Smooth muscle cell of the brain vasculature (primary cell): ENCODE data around the gene KCNN1.
"Not testable (repeated sequence)": the region's sequence is repeated elsewhere in the genome, so short reads cannot be mapped to it uniquely, and the experiment has no call there.

Experiments used
- DNase-seq: peaks from one replicate; pipeline ENCODE4 v3.0.0-alpha.2; 2012; ENCODE audit warnings: low read depth, low spot score

The KCNN1 gene

GRCh38 chr19:18000915-18001776 is 34.2 kb downstream of the KCNN1 start:
- no peak for DNase-seq

GRCh38 chr19:18001777-18002345 is 35.0 kb downstream of the KCNN1 start:
- no peak for DNase-seq

DNA sequence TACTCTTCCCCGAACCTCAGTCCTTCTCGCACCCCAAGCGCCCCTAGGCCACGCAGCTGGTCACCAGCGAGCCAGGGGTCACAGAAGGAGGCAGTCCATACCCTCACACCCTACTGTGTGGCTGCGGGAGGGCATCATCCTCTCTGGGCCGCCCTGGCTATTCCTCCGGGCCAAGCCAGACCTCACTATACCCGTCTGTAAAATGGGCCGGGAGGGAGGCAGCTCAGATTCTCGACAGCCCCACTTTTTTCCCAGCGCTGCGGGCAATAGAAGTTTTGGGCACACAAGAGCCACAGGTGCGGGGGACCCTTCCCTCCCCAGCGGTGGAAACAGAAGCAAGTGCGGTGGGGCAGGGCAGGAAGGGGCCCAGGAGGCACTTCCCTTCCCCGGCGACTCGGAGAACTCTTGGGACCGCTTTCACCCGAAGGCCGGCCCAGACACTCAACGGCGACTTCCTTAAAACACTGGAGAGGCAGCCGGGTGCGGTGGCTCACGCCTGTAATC is 35.5 kb downstream of the KCNN1 start:
- no peak for DNase-seq

- DNase-seq: not testable (repeated sequence)
Measured at GRCh38 chr19:18005750-18006149, 38.8 kb downstream of the KCNN1 start.

GRCh38 chr19:18007044-18007916 is 40.4 kb downstream of the KCNN1 start:
- DNase-seq: no peak

- DNase-seq: peak; percentile 78
Measured at GRCh38 chr19:18007917-18008673, 41.2 kb downstream of the KCNN1 start, which contains the start of gene ARRDC2. Gene ARRDC2, plus strand, starts transcription at chr19:18008170. Its CDS starts 141 bp downstream, at chr19:18008311.

- no peak for DNase-seq
Measured at GRCh38 chr19:18008814-18009213, 41.9 kb downstream of the KCNN1 start.

DNA sequence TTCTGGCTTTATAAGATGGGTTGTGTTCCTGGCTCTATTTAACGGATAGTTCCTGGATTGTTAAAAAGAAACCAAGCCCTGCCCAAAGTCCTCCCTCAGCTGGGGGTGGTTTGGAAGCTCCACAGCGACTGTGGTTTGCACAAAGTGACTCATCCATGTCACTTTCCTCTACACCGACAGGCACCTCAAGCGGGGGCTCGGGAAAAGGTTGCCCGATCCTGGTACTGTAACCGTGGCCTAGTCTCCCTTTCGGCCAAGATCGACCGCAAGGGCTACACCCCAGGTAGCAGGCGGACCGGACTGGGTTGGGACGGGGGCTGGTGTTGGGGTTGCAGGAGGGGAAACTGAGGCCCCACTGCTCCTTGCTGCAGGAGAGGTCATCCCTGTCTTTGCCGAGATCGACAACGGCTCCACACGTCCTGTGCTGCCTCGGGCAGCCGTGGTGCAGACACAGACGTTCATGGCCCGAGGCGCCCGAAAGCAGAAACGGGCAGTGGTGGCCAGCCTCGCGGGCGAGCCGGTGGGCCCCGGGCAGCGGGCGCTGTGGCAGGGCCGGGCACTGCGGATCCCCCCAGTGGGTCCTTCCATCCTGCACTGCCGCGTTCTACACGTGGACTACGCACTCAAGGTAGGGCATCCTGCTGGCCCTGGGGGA is 42.6 kb downstream of the KCNN1 start:
- no peak for DNase-seq

DNA sequence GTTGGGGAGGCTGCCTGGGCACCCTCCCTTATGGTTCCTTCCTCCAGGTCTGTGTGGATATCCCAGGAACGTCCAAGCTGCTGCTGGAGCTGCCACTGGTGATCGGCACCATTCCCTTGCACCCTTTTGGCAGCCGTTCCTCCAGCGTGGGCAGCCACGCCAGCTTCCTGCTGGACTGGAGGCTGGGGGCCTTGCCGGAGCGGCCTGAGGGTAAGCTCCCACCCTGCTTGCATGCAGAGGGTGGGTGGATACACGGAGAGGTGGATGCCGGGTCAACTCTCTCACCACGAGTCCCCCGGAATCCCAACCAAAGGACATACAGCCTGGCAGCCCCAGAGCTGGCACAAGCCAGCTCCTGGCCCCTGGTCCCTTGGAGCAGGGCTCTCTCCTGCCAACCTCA is 43.2 kb downstream of the KCNN1 start:
- DNase-seq: no peak

DNA sequence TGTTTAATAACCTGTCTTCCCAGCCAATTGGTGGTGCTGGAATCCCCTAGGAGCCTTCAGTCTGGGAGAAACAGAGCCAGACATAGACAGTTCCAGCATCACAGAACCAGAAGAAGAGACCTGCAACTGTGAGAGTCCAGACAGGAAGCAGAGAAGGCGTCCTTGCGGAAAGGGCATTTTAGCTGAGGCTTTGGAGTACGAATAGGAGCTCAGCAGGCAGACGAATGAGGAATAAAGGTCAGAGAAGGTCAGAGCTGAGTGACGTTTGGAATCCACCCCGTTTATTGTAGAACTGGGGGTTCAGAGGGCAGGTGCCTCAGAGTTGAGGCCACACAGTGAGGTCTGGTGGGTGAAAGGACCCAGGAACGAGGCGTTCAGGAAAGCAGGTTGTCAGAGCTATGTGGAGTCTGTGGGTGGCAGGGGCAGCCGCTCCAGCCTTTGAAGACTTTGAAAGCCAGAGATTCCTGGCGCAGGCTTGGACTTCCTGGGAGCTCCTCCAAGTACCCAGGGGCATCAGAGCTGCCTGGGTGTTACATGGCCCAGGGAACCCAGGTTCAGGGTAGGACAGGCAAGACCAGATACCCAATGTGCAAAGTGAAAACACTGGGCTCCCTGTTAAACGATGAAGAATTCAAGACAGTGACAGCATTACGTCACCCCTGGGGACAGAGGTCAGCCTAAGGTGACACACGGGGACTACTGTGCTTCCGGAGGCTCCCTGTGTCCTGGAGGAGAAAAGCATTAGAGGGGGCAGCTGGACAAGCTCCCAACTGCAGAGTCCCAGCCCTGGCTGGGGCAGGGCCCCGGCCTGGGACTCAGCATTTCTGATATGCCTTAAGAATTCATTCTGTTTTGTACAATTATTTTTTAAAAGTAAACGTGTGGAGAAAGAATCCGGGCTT is 46.6 kb downstream of the KCNN1 start:
- DNase-seq: no peak

DNA sequence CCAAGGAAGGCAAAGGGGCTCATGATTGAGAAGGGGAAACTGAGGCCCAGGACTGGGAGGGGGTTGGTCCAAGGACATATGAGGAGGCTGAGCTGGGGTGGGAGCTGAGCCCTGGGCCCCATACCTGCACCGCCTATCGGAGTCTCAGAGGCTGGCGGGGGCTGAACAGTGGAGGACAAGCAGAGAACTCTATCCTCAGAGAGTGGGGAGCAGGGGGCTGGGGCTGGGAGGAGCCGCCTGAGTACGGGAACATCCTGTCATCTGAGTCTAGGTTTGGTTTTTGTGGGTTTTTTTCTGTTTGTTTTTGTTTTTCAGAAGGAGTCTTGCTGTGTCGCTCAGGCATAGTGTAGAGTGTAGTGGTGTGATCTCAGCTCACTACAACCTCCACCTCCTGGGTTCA is 47.3 kb downstream of the KCNN1 start:
- DNase-seq: no peak

- no peak for DNase-seq
Measured at GRCh38 chr19:18016209-18016910, 49.5 kb downstream of the KCNN1 start.

GRCh38 chr19:18017275-18018083 is 50.6 kb downstream of the KCNN1 start:
- no peak for DNase-seq

GRCh38 chr19:18020212-18021085 is 53.5 kb downstream of the KCNN1 start:
- no peak for DNase-seq

DNA sequence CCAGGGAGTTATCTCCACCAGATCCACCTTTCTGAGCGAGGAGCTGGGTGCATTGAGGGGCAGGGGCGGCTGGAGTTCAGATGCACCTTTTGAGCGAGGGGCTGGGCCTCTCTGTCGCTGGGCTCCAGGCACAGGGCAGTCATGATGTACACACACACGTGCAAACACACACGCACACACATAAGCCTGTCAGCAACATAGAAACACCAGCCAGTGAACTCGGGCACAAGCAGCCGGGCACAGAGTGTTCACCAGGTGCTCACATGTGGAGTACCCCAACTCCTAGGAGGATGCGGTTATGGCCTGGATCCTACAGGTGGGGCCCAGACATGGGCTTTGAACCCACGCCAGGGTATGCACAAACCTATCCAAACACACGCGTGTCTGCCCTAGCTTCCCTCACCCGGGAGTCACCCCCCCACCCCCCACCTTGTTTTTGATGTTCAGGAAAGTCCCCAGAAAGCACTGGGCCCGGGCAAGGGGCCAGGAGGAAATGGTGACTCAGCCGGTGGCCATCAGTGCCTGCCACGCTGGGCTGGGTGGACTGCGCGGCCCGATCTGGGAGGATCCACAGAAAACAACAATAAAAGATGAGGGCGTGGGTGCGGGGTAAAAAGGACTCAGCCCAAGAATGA is 54.3 kb downstream of the KCNN1 start:
- peak; percentile 75 for DNase-seq

GRCh38 chr19:18023622-18024251 is 56.8 kb downstream of the KCNN1 start:
- DNase-seq: no peak
